Measurements from ENCODE around the gene MORN5. TPM values are rescaled to one million over a fixed set of nuclear protein-coding genes. Genes with fewer than 3 reads are reported as not detected.

The MORN5 gene
- total and polyA plus RNA-seq, 9 of the 15 experiments (the other 6 are each of a cell fraction or from before 2014, with no cell fraction given) = not detected

DNA sequence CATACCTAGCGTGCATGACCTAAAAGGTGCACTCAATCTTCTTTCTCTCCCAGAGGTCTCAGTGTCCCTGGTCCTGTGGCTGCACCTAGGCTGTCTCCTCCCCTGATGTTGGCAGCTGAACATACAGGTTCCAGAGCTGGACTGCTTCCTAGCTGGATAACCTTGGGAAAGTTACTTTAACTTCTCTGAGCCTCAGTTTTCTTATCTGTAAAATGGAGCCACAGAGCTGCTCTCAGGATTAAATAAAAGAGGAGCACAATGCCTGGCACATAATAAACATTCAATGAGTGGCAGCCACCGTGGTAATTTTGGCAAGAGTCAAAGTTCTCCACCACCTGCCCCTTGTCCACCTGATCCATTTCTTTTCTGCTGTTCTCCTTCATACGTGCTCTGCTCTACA lies 14.0 kb downstream of the MORN5 start:
- DNase-seq (ENCODE audit: extremely low read depth in 1 of 4, low spot score in 3 of 4) (no peak), FAIRE-seq (no peak), ATAC-seq (no peak)
- CTCF ChIA-PET (ENCODE audit: low intra/inter-chr PET ratio) = no interaction called here
- in situ Hi-C loops (cut with MboI) = no loop called here
- Histone ChIP-seq H4K20me1 (replicated peaks; ENCODE audit: control insufficient read depth, insufficient read depth, low read length) (no peaks in the 10 kb centered on the region), H3K27me3 (ENCODE audit: control insufficient read depth in 2 of 2, insufficient read depth in 2 of 2, low read length in 2 of 2) (no peaks in the 10 kb centered on the region), H3K4me3 (no peak overlapping the region), H3K9me1 (ENCODE audit: control insufficient read depth, insufficient read depth, low read length) (no peaks in the 10 kb centered on the region), H3K9ac (ENCODE audit: insufficient read depth in 1 of 2, low read depth in 2 of 2, low read length in 2 of 2) (no peak overlapping the region), H3K36me3 (ENCODE audit: control insufficient read depth, insufficient read depth, low read length) (no peaks in the 10 kb centered on the region), H2AFZ (ENCODE audit: low read depth, low read length) (no peak overlapping the region), H3K4me1 (replicated peaks in 1 of 2; ENCODE audit: control insufficient read depth in 2 of 2, insufficient read depth in 2 of 2, low read length in 2 of 2) (peaks cover 10 to 17% of the 10 kb centered on the region in 2 experiments; a peak in 3 of 5 replicates), H3K9me3 (replicated peaks; ENCODE audit: control insufficient read depth, insufficient read depth, low read depth, low read length) (no peaks in the 10 kb centered on the region), H3K4me2 (ENCODE audit: insufficient read depth, low read length) (no peak overlapping the region), H3K27ac (ENCODE audit: extremely low read depth, low read depth, low read length) (no peak overlapping the region), H3K79me2 (ENCODE audit: control insufficient read depth, insufficient read depth, low read length) (no peaks in the 10 kb centered on the region)
- intact Hi-C loops (cut with micrococcal nuclease) = no loop called here
- WGBS (ENCODE audit: insufficient coverage, low coverage, missing lambda C conversion rate) = 41% methylated on average over 3 of the region's 3 CpGs
- TF ChIP-seq HDAC2 (IDR thresholded peaks at IDR 0.05) (0 out of 2 replicates have a peak, but pooled peaks have one; percentile 21), TEAD4 (IDR thresholded peaks at IDR 0.05; ENCODE audit: low read length) (no peak), TEAD4 (CRISPR knock-in tag; IDR thresholded peaks at IDR 0.05; ENCODE audit: borderline replicate concordance) (no peak), ADNP (tag; IDR thresholded peaks at IDR 0.05) (peak; percentile 64; the same call in 1 of the 2 replicates), PHF20 (IDR thresholded peaks at IDR 0.05; ENCODE audit: partially characterized antibody) (peak; percentile 35), FOXP1 (CRISPR knock-in tag; IDR thresholded peaks at IDR 0.05) (no peak), BCOR (IDR thresholded peaks at IDR 0.05) (peak; percentile 81), RBM25 (IDR thresholded peaks at IDR 0.05; ENCODE audit: low read depth, low read length, severe bottlenecking) (peak; percentile 88), CBX2 (IDR thresholded peaks at IDR 0.05; ENCODE audit: insufficient read depth, low read length, poor library complexity, severe bottlenecking) (no peak), CHD4 (IDR thresholded peaks at IDR 0.05; ENCODE audit: insufficient read depth, insufficient replicate concordance, low read depth, low read length, poor library complexity, severe bottlenecking) (peak; percentile 63), KDM1A (IDR thresholded peaks at IDR 0.05) (0 out of 4 replicates have a peak, but pooled peaks have one; percentile 19 to 38)
- TF ChIP-seq, protein P1, sequence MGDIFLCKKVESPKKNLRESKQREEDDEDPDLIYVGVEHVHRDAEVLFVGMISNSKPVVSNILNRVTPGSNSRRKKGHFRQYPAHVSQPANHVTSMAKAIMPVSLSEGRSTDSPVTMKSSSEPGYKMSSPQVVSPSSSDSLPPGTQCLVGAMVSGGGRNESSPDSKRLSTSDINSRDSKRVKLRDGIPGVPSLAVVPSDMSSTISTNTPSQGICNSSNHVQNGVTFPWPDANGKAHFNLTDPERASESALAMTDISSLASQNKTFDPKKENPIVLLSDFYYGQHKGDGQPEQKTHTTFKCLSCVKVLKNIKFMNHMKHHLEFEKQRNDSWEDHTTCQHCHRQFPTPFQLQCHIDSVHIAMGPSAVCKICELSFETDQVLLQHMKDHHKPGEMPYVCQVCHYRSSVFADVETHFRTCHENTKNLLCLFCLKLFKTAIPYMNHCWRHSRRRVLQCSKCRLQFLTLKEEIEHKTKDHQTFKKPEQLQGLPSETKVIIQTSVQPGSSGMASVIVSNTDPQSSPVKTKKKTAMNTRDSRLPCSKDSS (IDR thresholded peaks at IDR 0.05; ENCODE audit: low read depth, partially characterized antibody) = no peak
- BruUV-seq (replicated peaks) = no TSS peak
- POLR2A ChIA-PET = interaction anchor here (1.1 kb wide), 1 partner anchor 10 kb away, joined by 3 read pairs; no protein-coding TSS in a partner anchor

All from K562 (cell line).